Stomach (tissue), 9 donors: ENCODE measurements around the gene HHLA2. TPM values are rescaled to one million over a fixed set of nuclear protein-coding genes. Genes with fewer than 3 reads are reported as not detected.

Source experiments
- DNase-seq, 2 donors: peaks; one replicate each; pipeline versions ENCODE4 v3.0.0 to v3.0.0-alpha.2; 2013 to 2019
- H3K27ac ChIP-seq, 5 donors: fragments of 200-600 bp in 4 of 5; sonication (generic) in 4 of 5; one replicate each; pipeline ENCODE4 v1.5.1; 2013 to 2019; ENCODE audit warnings: mild to moderate bottlenecking in 1 of 5, moderate library complexity in 1 of 5
- H3K27me3 ChIP-seq, 3 donors: fragments of 200-600 bp; sonication (generic); one replicate each; pipeline ENCODE4 v1.5.1; 2017 to 2019; ENCODE audit warnings: mixed run types in 1 of 3
- H3K36me3 ChIP-seq, 4 donors: fragments of 200-600 bp; sonication (generic); 1 replicate in 3 of 4; 2 replicates in 1 of 4; pipeline ENCODE4 v1.5.1; 2016 to 2019
- H3K4me1 ChIP-seq, 4 donors: fragments of 200-600 bp; sonication (generic); one replicate each; pipeline ENCODE4 v1.5.1; 2016 to 2019
- H3K4me3 ChIP-seq, 4 donors: fragments of 200-600 bp; sonication (generic) in 3 of 4; one replicate each; pipeline ENCODE4 v1.5.1; 2016 to 2019; ENCODE audit warnings: mild to moderate bottlenecking in 1 of 4
- H3K9me3 ChIP-seq, 4 donors: fragments of 200-600 bp; sonication (generic); one replicate each; pipeline ENCODE4 v1.5.1; 2016 to 2019
- EP300 ChIP-seq: sonication (generic); formaldehyde crosslinking; IDR thresholded peaks from one replicate; pipeline ENCODE4 v1.6.1; 2017; ENCODE audit warnings: antibody characterized with exemption
- POLR2A ChIP-seq, 4 donors: fragments of 450-650 bp; IDR thresholded peaks; one replicate each; pipeline ENCODE4 v1.6.1; 2016; ENCODE audit warnings: antibody characterized with exemption in 4 of 4, control low read depth in 2 of 4, mild to moderate bottlenecking in 1 of 4, moderate library complexity in 1 of 4
- POLR2AphosphoS5 ChIP-seq, 3 donors: sonication (generic); formaldehyde crosslinking; IDR thresholded peaks; one replicate each; pipeline ENCODE4 v1.6.1; 2016; ENCODE audit warnings: antibody characterized with exemption in 3 of 3
- WGBS, 5 donors: extraction: QIAGEN DNeasy Blood & Tissue Kit in 3 of 5; methylation state at CpG; one replicate each; pipeline versions ENCODE4 v1.1.5 to v1.1.7; 2013 to 2018; 5-methylcytosine and 5-hydroxymethylcytosine counted together
- intact Hi-C: fragments of 100-400 bp; cut with DNase I; formaldehyde crosslinking; loops from one replicate; pipeline ENCODE4 v1.15.1; 2023; ENCODE audit warnings: low total_unique reads
- polyA plus RNA-seq, 3 donors: library from polyadenylated mRNA; stranded (reverse); fragments of 200-250 nt; gene quantifications; one replicate each; pipeline ENCODE4 v1.2.3, GENCODE V29; 2013
- total RNA-seq, 5 donors: library from RNA; depleted of rRNA; stranded (reverse); fragments of >200 nt; gene quantifications; one replicate each; pipeline versions ENCODE4 v1.1.0 to v1.2.3, GENCODE V29; 2014 to 2016
- TF ChIP-seq, protein P1 (sequence below), 7 experiments: fragments of 450-650 bp in 4 of 7; fragments of 200-600 bp in 3 of 7; sonication (generic) in 3 of 7; IDR thresholded peaks; one replicate each; pipeline ENCODE4 v1.5.1; 2016 to 2019; ENCODE audit warnings: antibody characterized with exemption in 7 of 7, control low read depth in 2 of 7, mild to moderate bottlenecking in 1 of 7
- donor health status: healthy with polysubstance abuse.
- donor health status: Bipolar disorder and iron deficiency.
- donor health status: healthy.

The HHLA2 gene
- total and polyA plus RNA-seq, 8 donors, result 0.23 to 18.8 (median 2.7) TPM; not detected in 1

DNA sequence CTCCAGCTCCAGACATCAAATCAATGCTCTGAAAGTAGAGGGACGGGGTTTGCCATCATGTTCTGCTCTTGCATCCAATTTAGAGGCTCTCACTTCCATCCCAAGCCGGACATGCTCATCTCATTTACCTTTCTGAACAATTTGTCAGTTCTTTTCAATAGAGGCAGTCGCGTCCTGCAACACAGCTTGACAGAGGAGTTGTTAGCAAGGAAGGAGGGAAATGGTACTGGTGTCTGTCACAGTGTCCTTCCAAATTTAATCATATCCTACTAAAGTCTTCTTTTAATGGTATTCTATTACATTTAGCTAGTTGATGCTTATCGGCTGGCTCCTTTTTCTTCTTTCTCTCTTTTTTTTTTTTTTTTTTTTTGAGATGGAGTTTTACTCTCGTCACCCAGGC lies 45.6 kb downstream of the HHLA2 start:
- no peak for TF ChIP-seq POLR2AphosphoS5 (IDR thresholded peaks at IDR 0.05)
- no peak for TF ChIP-seq POLR2A (IDR thresholded peaks at IDR 0.05)
- TF ChIP-seq, protein P1, sequence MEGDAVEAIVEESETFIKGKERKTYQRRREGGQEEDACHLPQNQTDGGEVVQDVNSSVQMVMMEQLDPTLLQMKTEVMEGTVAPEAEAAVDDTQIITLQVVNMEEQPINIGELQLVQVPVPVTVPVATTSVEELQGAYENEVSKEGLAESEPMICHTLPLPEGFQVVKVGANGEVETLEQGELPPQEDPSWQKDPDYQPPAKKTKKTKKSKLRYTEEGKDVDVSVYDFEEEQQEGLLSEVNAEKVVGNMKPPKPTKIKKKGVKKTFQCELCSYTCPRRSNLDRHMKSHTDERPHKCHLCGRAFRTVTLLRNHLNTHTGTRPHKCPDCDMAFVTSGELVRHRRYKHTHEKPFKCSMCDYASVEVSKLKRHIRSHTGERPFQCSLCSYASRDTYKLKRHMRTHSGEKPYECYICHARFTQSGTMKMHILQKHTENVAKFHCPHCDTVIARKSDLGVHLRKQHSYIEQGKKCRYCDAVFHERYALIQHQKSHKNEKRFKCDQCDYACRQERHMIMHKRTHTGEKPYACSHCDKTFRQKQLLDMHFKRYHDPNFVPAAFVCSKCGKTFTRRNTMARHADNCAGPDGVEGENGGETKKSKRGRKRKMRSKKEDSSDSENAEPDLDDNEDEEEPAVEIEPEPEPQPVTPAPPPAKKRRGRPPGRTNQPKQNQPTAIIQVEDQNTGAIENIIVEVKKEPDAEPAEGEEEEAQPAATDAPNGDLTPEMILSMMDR (IDR thresholded peaks at IDR 0.05), result no peak
- TF ChIP-seq EP300, result no peak
- no peak overlapping the region for H3K27ac ChIP-seq
- no peaks in the 10 kb centered on the region for H3K9me3 ChIP-seq
- no peak for DNase-seq
- no peaks in the 10 kb centered on the region for H3K36me3 ChIP-seq
- intact Hi-C loops, result no loop called here
- 72 to 96% (median 79%) methylated on average over 6 of the region's 6 CpGs for WGBS, 5 donors
- H3K4me3 ChIP-seq, result no peak overlapping the region
- no peaks in the 10 kb centered on the region for H3K27me3 ChIP-seq
- H3K4me1 ChIP-seq, result no peaks in the 10 kb centered on the region

DNA sequence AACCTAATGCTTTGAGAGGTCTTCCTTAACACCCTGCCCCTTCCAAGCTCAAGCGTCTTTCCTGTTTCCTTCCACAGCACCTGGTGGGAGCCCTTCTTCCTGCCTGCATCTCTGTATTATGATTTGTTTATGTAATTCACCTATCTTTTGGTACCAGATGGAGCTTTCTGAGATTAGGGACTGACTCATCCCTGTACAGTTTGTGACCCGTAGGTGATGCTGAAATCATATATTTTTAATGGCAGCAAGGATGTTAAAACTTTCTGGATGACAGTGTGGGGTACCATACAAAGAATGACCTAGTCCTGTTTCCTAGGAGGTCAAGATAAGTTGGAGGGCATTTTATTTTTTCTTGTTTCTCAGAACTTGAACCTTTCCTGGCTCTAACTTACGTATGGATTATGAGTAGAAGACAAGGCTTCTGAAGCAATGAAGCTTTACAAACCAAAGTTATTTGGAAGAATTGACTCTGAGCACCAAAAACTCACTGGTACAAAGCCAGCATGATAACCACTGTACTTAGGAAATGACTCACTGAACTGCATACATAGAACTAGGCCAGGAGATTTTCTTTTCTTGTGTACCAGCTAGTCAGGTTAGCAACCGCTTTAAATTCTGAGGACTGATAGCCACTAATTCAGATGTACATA lies 46.6 kb downstream of the HHLA2 start:
- Histone ChIP-seq H3K4me1 (no peaks in the 10 kb centered on the region), H3K4me3 (no peak overlapping the region), H3K27me3 (no peaks in the 10 kb centered on the region), H3K9me3 (no peaks in the 10 kb centered on the region), H3K36me3 (no peaks in the 10 kb centered on the region), H3K27ac (no peak overlapping the region)
- no peak for TF ChIP-seq POLR2A (IDR thresholded peaks at IDR 0.05)
- no peak for TF ChIP-seq POLR2AphosphoS5 (IDR thresholded peaks at IDR 0.05)
- TF ChIP-seq, protein P1 (IDR thresholded peaks at IDR 0.05), result no peak
- no peak for TF ChIP-seq EP300
- WGBS, 5 donors, result 43 to 74% (median 56%) methylated on average over 4 of the region's 4 CpGs
- intact Hi-C loops, result no loop called here
- peak in 1 of 2 donors; percentile 18 for DNase-seq

GRCh38 chr3:108343491-108343890 lies 47.1 kb downstream of the HHLA2 start:
- Histone ChIP-seq H3K4me3 (no peak overlapping the region), H3K4me1 (no peaks in the 10 kb centered on the region), H3K27me3 (no peaks in the 10 kb centered on the region), H3K27ac (no peak overlapping the region), H3K9me3 (no peaks in the 10 kb centered on the region), H3K36me3 (no peaks in the 10 kb centered on the region)
- intact Hi-C loops, result no loop called here
- no peak for DNase-seq
- TF ChIP-seq, protein P1 (IDR thresholded peaks at IDR 0.05), result no peak
- TF ChIP-seq POLR2A (IDR thresholded peaks at IDR 0.05) (no peak), EP300 (no peak), POLR2AphosphoS5 (IDR thresholded peaks at IDR 0.05) (no peak)
- WGBS, 5 donors, result 45 to 67% (median 56%) methylated on average over 4 of the region's 4 CpGs

DNA sequence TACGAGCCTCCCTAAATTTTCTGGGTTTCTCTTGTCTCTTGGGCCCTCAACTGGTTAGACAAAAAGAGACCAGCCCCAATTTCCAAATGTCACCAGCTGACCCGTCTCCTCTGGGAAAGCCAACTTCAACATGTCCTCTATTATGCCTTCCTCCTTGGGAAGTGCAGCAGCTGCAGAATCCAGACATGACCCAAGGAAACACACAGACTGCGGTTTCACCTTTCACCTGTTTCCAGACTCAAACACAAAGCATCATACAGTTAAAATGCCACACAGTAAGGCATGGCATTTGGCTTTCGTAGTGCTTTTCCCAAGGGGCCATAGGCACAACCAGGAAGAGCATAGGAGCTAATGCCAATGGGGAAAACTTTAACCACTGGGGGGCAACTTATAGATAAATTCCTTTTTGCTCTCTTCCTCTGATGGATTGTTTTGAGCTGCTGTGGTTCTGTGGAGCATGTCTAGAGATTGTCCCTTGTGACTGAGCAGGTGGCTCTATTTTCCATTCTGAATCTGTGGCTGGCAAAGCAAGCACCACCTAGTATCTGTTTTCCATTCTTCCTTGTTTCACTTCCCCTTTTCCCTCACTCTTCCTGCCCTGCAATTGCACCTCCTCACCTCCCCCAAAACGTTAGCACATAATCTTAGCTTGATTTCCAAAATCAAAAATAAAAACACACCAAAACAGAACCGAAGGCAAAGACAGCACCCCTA lies 49.3 kb downstream of the HHLA2 start:
- H3K27ac ChIP-seq, result no peak overlapping the region
- WGBS, 5 donors, result 34 to 62% (median 39%) methylated on average over 6 of the region's 6 CpGs
- DNase-seq, result peak in 1 of 2 donors; percentile 65

More for the DNA sequence above, 49.3 kb downstream of the HHLA2 start:
- intact Hi-C loops, result no loop called here
- H3K4me3 ChIP-seq, result no peak overlapping the region
- H3K36me3 ChIP-seq, result no peaks in the 10 kb centered on the region
- no peaks in the 10 kb centered on the region for H3K27me3 ChIP-seq
- H3K4me1 ChIP-seq, result no peaks in the 10 kb centered on the region
- no peaks in the 10 kb centered on the region for H3K9me3 ChIP-seq
- TF ChIP-seq, protein P1 (IDR thresholded peaks at IDR 0.05), result no peak
- TF ChIP-seq EP300 (no peak), POLR2AphosphoS5 (IDR thresholded peaks at IDR 0.05) (no peak), POLR2A (IDR thresholded peaks at IDR 0.05) (no peak)
